Medulla oblongata (tissue), 1 donor: Measurements from ENCODE around the gene TC2N.
"Not testable (repeated sequence)": the region's sequence is repeated elsewhere in the genome, so short reads cannot be mapped to it uniquely, and the experiment has no call there.

Experiments
- DNase-seq: peaks from one replicate; pipeline ENCODE4 v3.0.0-alpha.2; 2015; ENCODE audit errors: extremely low spot score

TC2N gene

GRCh38 chr14:91867316-91867988, at the start of gene TC2N:
Gene TC2N (minus strand): TSS chr14:91867536. CDS start chr14:91813769, 53,767 bp downstream.
- DNase-seq = no peak

- no peak for DNase-seq
These were observed 44.7 kb upstream of the TC2N start for GRCh38 chr14:91912035-91912434.

DNA sequence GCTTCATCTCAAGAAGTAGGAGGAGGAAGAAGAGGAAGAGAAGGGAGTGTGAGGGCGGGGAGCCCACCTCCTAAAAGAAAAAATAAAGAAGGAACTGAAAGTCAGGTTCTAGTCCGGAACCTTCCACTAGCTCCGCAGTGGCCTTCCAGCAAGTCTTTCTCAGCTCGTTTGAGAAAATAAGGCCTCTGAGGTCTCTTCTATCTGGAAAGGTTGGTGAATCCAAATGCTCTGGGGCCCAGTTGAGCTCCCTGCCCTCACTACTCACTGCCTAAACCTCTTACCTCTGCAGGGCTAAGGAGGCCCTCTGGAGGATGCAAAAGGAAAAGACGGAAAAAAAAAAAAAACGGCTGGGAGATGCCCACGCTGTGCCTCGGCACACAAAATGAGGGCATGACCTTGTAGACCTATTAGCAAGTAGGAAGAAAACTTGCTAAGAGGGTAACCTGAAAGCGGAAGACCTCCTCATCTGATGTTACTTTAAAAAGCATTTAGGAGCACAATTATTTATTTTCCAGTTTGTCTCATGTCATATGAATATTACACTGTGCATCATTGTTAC, 44.2 kb upstream of the TC2N start:
- DNase-seq = peak; percentile 78

- DNase-seq = no peak
These were observed 42.9 kb upstream of the TC2N start for GRCh38 chr14:91910196-91910595.

- no peak for DNase-seq
These were observed 39.0 kb upstream of the TC2N start for GRCh38 chr14:91906374-91906773.

GRCh38 chr14:91904956-91905645, 37.8 kb upstream of the TC2N start:
- DNase-seq = no peak

DNA sequence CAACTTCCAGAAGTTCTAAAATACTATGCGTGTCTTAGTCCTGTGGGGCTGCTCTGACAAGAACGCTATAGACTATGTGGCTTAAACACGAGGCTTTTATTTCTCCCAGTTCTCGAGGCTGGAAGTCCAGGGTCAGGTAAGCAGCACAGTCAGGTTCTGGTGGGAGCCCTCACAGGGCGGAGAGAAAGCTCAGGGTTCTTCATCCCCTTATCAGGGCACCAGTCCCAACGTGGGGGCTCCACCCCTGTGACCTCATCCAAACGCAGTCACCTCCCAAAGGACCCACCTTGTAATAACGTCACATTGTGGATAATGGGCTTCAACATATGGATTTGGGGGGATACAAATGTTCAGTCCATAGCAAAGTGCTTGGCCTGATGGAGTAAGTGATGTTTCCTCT, 37.1 kb upstream of the TC2N start:
- no peak for DNase-seq

DNA sequence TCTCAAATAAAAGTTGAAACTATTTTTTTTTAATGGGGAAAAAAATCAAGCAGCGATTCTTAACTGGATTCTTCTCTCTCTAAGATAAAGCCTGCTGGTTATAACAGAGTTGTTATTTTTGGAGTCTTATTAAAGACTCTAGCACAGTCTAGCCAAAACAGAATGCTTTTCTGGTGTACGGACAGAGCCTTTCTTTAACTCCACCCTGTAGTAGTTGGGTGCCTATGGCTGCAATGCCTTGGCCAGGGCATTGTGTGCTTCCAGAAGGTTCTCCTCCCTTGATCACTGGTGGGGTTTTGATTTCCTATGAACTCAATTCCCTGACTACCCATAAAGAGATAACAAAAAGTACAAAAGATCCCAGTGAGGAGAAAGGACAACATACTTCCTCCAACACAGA, 35.7 kb upstream of the TC2N start:
- DNase-seq = no peak

DNA sequence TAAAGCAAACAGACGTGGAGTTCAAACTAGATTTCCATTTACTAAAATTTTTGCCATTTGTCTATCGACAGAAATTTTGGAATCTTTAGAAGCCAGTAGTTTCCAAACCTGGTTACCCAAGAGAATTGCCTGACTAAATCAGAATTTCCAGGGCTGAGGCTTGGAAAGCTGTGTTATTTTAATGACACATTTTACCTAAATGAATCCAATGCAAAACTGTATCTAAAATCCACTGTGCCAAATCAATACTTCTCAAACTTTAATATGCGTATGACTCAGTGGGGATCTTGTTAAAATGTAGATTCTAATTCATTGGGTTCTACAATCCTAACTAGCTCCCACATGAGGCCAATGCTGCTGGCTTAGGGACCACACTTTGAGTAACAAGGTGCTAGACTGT, 35.0 kb upstream of the TC2N start:
- no peak for DNase-seq

- DNase-seq = no peak
These were observed 34.3 kb upstream of the TC2N start for GRCh38 chr14:91901449-91902226.

DNA sequence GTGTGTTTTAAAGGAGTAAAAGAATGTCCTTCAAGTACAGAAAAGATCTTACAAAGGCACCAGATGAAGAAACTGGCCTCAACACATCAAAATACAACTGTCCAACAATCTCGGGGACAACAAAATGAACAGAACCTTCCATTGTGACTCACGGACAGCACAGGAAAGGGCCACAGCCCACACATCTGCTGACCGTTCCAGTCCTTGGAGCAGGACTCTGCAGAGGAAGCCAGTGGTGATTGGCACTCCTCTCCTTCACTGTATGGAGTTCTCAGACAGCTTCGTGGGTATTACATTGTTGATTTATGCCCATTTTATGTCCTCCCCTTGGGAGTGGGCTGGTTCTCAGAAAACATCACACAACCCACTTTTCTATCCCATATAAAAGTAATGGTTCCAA, 32.5 kb upstream of the TC2N start:
- DNase-seq = no peak

DNA sequence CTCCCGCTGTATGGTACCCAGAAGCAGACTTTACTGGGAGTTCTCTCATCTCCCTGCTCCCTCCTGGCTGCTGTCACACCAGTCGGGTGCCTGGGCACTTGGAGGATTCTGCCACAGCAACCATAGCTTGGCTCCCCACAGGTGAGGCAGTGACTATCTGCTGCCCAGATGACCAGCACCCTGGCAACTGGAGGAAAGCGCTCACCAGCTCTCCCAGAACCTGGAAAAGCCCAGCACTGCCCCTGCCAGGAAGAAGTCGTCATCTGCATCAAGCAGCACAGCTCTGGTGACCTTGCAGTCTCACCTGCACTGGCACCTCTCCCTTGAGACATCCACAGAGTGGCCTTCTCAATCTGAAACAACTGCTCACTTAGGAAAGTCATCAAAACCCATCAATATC, 31.9 kb upstream of the TC2N start:
- no peak for DNase-seq

DNA sequence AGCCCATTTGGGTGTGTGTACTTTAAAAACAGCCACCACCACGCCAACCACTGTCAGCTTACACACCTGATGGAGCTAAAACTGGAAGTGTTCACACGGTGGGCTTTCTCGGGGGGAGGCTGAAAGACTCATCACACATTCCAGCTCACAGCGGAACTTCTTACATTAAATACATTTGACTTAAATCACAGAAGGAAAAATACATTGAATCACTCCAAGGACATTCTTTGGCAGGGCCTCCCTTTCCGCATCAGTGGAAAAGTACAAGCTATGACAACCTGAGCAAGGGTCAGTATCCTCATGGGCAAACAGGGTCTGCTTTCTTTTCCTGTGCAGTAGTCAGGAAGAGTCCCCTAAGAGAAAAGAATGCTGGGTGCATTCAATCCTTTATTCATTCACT, 31.0 kb upstream of the TC2N start:
- no peak for DNase-seq

DNA sequence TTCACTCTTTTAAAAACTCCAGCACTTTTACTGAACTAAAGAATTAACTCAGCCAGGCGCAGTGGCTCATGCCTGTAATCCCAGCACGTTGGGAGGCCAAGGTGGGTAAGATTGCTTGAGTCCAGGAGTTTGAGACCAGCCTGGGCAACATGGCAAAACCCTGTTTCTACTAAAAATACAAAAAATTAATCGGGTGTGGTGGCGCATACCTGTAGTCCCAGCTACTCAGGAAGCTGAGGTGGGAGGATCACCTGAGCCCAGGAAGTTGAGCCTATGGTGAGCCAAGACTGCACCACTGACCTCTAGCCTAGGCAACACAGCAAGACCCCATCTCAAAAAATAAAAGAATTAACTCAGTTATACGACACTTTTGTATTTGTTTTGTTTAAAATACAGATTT, 30.4 kb upstream of the TC2N start:
- DNase-seq = not testable (repeated sequence)

- peak; percentile 86 for DNase-seq
These were observed 29.9 kb upstream of the TC2N start for GRCh38 chr14:91897106-91897701.

DNA sequence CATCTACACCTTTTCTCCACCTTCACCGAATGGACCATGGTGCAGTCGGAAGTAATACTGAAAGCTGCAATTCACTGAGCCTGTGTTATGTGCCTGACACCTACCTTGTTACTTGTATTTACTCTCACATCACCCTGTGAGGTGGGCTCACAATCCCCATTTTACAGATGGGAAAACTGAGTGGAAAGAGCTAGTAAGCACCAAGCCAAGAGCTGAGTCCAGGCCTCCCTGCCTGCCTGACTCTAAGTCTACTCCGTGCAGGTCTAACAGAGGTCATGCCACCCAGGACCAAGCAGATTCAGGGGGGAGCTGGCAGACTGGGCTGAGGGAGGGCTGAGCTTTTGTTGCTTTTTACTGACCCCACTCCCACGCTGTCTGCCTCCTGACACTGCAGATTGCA, 29.1 kb upstream of the TC2N start:
- DNase-seq = no peak

DNA sequence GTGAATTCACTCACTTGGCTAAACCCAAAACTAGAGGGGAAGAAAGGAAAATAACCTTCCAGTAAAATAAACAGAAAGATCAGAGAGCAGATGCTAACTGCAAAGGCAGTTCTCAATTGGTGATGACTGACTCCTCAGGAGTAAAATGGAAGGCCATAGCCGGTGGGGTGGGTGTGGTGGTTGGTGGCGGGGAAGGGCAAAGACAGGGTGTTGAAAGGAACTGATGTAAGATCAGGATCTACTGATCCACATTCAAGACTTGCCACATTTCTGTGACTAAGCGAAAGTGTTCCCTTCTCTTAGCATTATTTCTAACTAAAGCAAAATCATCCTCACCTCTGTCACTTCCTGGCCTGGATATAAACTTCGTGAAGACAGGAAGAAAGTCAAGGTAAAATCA, 26.3 kb upstream of the TC2N start:
- no peak for DNase-seq

GRCh38 chr14:91893007-91893406, 25.7 kb upstream of the TC2N start:
- peak; percentile 43 for DNase-seq

DNA sequence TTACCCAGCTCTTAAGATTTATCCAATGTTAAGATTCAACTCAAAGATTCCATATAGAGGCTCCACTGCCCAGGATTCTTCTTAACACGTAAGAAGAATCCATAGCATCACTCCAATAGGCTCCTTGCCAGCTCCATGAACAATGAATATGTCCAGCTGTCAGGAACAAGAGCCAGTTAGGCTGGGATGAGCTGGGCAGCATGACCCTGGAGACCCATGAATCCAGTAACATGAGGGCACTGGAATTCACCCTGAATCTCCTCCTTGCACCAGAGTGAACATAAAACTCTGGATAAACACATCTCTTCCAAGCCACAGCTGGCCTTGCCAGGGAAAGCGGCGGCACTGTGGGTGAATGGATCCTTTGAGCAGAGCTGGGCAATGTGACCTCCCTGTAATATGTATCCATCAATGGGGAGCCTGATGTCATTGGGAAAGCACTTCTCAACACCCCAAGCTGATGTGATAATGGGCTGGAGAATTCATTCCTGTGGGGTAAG, 24.4 kb upstream of the TC2N start:
- peak; percentile 94 for DNase-seq

- DNase-seq = peak; percentile 70
These were observed 23.8 kb upstream of the TC2N start for GRCh38 chr14:91891101-91891500.

- DNase-seq = peak; percentile 74
These were observed 23.0 kb upstream of the TC2N start for GRCh38 chr14:91890291-91890749.
